HepG2 (cell line): ENCODE data around the gene LGI4. TPM values are rescaled to one million over a fixed set of nuclear protein-coding genes. Genes with fewer than 3 reads are reported as not detected.

Experiments used
- ELF1 ChIP-seq: sonication (generic); formaldehyde crosslinking; IDR thresholded peaks from 2 replicates; pipeline ENCODE4 v1.4.0; 2020; ENCODE audit warnings: missing genetic modification reagents
- ESRRA ChIP-seq: sonication (generic); formaldehyde crosslinking; IDR thresholded peaks from 2 replicates; pipeline ENCODE4 v1.5.1; 2020; ENCODE audit warnings: mild to moderate bottlenecking, low read depth, missing genetic modification reagents
- ETV6 ChIP-seq: sonication (generic); formaldehyde crosslinking; conservative IDR thresholded peaks from 2 replicates; pipeline ENCODE4 v1.4.0; 2020; ENCODE audit warnings: missing genetic modification reagents
- GMEB1 ChIP-seq: sonication (generic); formaldehyde crosslinking; IDR thresholded peaks from 2 replicates; pipeline ENCODE4 v1.5.1; 2020; ENCODE audit warnings: missing genetic modification reagents, mild to moderate bottlenecking, borderline replicate concordance
- KAT8 ChIP-seq: IDR thresholded peaks from 2 replicates; pipeline ENCODE4 v1.6.1; 2016; ENCODE audit warnings: missing genetic modification reagents, missing compliant biosample characterization
- NFYB ChIP-seq: sonication (generic); formaldehyde crosslinking; IDR thresholded peaks from 2 replicates; pipeline ENCODE4 v1.4.0; 2020; ENCODE audit warnings: missing genetic modification reagents
- NR2F1 ChIP-seq, 2 experiments: fragments of 450-650 bp in 1 of 2; formaldehyde crosslinking in 1 of 2; IDR thresholded peaks; 2 replicates each; pipeline versions ENCODE4 v1.5.0 to v1.6.1; 2016 to 2020; ENCODE audit warnings: mild to moderate bottlenecking in 1 of 2, missing compliant biosample characterization in 1 of 2, missing genetic modification reagents in 1 of 2, moderate library complexity in 1 of 2
- PHF5A ChIP-seq: IDR thresholded peaks from one replicate; pipeline ENCODE4 v1.6.1; 2018; ENCODE audit warnings: low read depth, missing genetic modification reagents; ENCODE audit not compliant: unreplicated experiment
- RFX3 ChIP-seq: IDR thresholded peaks from 2 replicates; pipeline ENCODE4 v1.6.1; 2016; ENCODE audit warnings: missing biosample characterization, missing genetic modification reagents
- SSRP1 ChIP-seq: IDR thresholded peaks from 2 replicates; pipeline ENCODE4 v1.6.1; 2016; ENCODE audit warnings: control low read depth
- ZFP62 ChIP-seq: sonication (generic); formaldehyde crosslinking; IDR thresholded peaks from 2 replicates; pipeline ENCODE4 v1.4.0; 2020; ENCODE audit warnings: missing genetic modification reagents
- ZFY ChIP-seq: sonication (generic); formaldehyde crosslinking; IDR thresholded peaks from 2 replicates; pipeline ENCODE4 v1.4.0; 2020; ENCODE audit warnings: missing genetic modification reagents
- ZNF180 ChIP-seq: sonication (generic); formaldehyde crosslinking; IDR thresholded peaks from 2 replicates; pipeline ENCODE4 v1.4.0; 2020; ENCODE audit warnings: low read depth, missing genetic modification reagents, borderline replicate concordance
- ZNF263 ChIP-seq: sonication (generic); formaldehyde crosslinking; IDR thresholded peaks from 2 replicates; pipeline ENCODE4 v1.4.0; 2020; ENCODE audit warnings: missing genetic modification reagents
- ZNF432 ChIP-seq: sonication (generic); formaldehyde crosslinking; IDR thresholded peaks from 2 replicates; pipeline ENCODE4 v1.5.0; 2020; ENCODE audit warnings: missing genetic modification reagents, mild to moderate bottlenecking, borderline replicate concordance
- ZNF468 ChIP-seq: sonication (generic); formaldehyde crosslinking; IDR thresholded peaks from 2 replicates; pipeline ENCODE4 v1.8.0; 2022; ENCODE audit warnings: mild to moderate bottlenecking, moderate library complexity, missing genetic modification reagents
- ZNF572 ChIP-seq: sonication (generic); formaldehyde crosslinking; IDR thresholded peaks from 2 replicates; pipeline ENCODE4 v1.5.1; 2020; ENCODE audit warnings: mild to moderate bottlenecking, missing genetic modification reagents
- ZNF777 ChIP-seq: sonication (generic); formaldehyde crosslinking; IDR thresholded peaks from 2 replicates; pipeline ENCODE4 v1.4.0; 2020; ENCODE audit warnings: missing genetic modification reagents
- ZNF883 ChIP-seq: sonication (generic); formaldehyde crosslinking; IDR thresholded peaks from 2 replicates; pipeline ENCODE4 v1.5.1; 2020; ENCODE audit warnings: mild to moderate bottlenecking, missing genetic modification reagents; ENCODE audit errors: not compliant biosample characterization
- polyA plus RNA-seq, 8 experiments: library from polyadenylated mRNA; depleted of rRNA in 3 of 8; stranded (reverse) in 7 of 8; unstranded in 1 of 8; fragments of >200 nt; fragmentation: Illumina TruSeq in 4 of 8; extraction: Trizol in 4 of 8; gene quantifications; 2 replicates each; pipeline versions ENCODE4 v1.2.1 to v1.2.3, GENCODE V29; 2011 to 2016; ENCODE audit warnings: low read depth in 4 of 8, missing spikeins in 1 of 8, mixed read lengths in 1 of 8; ENCODE audit not compliant: insufficient read depth in 1 of 8
- total RNA-seq, 5 experiments: library from RNA; depleted of rRNA; stranded (reverse); fragments of >200 nt; fragmentation: Illumina TruSeq; extraction: Trizol; gene quantifications; 2 replicates each; pipeline ENCODE4 v1.2.3, GENCODE V29; 2016; ENCODE audit warnings: low read depth in 1 of 5
- TF ChIP-seq, protein P1 (sequence below): sonication (generic); formaldehyde crosslinking; IDR thresholded peaks from 2 replicates; pipeline ENCODE4 v1.4.0; 2020; ENCODE audit warnings: mild to moderate bottlenecking, low read depth, missing genetic modification reagents
- TF ChIP-seq, protein P2 (sequence below): sonication (generic); formaldehyde crosslinking; IDR thresholded peaks from 2 replicates; pipeline ENCODE4 v1.5.1; 2020; ENCODE audit warnings: mild to moderate bottlenecking, missing genetic modification reagents, moderate library complexity
- TF ChIP-seq, protein P3 (sequence below): sonication (generic); formaldehyde crosslinking; IDR thresholded peaks from 2 replicates; pipeline ENCODE4 v1.5.0; 2020; ENCODE audit warnings: missing genetic modification reagents

The LGI4 gene
- total and polyA plus RNA-seq, 2 of the 13 experiments (the other 11 are each of a cell fraction or from before 2014, with no cell fraction given): 2.8 TPM; not detected in 1

- TF ChIP-seq PHF5A (CRISPR knock-in tag): no peak
- TF ChIP-seq ZNF572: no peak
- no peak for TF ChIP-seq ZNF180 (CRISPR knock-in tag)
- TF ChIP-seq ZNF468 (CRISPR knock-in tag): no peak
- 0 out of 2 replicates have a peak, but pooled peaks have one; percentile 6 for TF ChIP-seq ZNF263 (CRISPR knock-in tag)
- TF ChIP-seq, protein P1, sequence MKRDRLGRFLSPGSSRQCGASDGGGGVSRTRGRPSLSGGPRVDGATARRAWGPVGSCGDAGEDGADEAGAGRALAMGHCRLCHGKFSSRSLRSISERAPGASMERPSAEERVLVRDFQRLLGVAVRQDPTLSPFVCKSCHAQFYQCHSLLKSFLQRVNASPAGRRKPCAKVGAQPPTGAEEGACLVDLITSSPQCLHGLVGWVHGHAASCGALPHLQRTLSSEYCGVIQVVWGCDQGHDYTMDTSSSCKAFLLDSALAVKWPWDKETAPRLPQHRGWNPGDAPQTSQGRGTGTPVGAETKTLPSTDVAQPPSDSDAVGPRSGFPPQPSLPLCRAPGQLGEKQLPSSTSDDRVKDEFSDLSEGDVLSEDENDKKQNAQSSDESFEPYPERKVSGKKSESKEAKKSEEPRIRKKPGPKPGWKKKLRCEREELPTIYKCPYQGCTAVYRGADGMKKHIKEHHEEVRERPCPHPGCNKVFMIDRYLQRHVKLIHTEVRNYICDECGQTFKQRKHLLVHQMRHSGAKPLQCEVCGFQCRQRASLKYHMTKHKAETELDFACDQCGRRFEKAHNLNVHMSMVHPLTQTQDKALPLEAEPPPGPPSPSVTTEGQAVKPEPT: no peak; the same call in 1 of the 2 replicates
- peak; percentile 23 for TF ChIP-seq ZNF883 (CRISPR knock-in tag)
- TF ChIP-seq, protein P2, sequence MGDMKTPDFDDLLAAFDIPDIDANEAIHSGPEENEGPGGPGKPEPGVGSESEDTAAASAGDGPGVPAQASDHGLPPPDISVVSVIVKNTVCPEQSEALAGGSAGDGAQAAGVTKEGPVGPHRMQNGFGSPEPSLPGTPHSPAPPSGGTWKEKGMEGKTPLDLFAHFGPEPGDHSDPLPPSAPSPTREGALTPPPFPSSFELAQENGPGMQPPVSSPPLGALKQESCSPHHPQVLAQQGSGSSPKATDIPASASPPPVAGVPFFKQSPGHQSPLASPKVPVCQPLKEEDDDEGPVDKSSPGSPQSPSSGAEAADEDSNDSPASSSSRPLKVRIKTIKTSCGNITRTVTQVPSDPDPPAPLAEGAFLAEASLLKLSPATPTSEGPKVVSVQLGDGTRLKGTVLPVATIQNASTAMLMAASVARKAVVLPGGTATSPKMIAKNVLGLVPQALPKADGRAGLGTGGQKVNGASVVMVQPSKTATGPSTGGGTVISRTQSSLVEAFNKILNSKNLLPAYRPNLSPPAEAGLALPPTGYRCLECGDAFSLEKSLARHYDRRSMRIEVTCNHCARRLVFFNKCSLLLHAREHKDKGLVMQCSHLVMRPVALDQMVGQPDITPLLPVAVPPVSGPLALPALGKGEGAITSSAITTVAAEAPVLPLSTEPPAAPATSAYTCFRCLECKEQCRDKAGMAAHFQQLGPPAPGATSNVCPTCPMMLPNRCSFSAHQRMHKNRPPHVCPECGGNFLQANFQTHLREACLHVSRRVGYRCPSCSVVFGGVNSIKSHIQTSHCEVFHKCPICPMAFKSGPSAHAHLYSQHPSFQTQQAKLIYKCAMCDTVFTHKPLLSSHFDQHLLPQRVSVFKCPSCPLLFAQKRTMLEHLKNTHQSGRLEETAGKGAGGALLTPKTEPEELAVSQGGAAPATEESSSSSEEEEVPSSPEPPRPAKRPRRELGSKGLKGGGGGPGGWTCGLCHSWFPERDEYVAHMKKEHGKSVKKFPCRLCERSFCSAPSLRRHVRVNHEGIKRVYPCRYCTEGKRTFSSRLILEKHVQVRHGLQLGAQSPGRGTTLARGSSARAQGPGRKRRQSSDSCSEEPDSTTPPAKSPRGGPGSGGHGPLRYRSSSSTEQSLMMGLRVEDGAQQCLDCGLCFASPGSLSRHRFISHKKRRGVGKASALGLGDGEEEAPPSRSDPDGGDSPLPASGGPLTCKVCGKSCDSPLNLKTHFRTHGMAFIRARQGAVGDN (CRISPR knock-in tag): peak; percentile 67
- TF ChIP-seq ZFY (CRISPR knock-in tag): no peak
- TF ChIP-seq NFYB (CRISPR knock-in tag): no peak
- TF ChIP-seq KAT8 (CRISPR knock-in tag): no peak
- TF ChIP-seq ESRRA (CRISPR knock-in tag): peak; percentile 57; the same call in 1 of the 2 replicates
- TF ChIP-seq NR2F1 (CRISPR knock-in tag; IDR thresholded peaks at IDR 0.05): peak; percentile 33 to 47; a peak in 1 of 4 replicates
- no peak for TF ChIP-seq ETV6
- TF ChIP-seq ELF1 (CRISPR knock-in tag): no peak
- no peak for TF ChIP-seq ZNF432 (CRISPR knock-in tag)
- peak; percentile 56; the same call in 1 of the 2 replicates for TF ChIP-seq SSRP1 (CRISPR knock-in tag)
- peak; percentile 34; the same call in 1 of the 2 replicates for TF ChIP-seq RFX3 (CRISPR knock-in tag)
- TF ChIP-seq ZNF777 (CRISPR knock-in tag): no peak
- TF ChIP-seq ZFP62: no peak
- TF ChIP-seq, protein P3, sequence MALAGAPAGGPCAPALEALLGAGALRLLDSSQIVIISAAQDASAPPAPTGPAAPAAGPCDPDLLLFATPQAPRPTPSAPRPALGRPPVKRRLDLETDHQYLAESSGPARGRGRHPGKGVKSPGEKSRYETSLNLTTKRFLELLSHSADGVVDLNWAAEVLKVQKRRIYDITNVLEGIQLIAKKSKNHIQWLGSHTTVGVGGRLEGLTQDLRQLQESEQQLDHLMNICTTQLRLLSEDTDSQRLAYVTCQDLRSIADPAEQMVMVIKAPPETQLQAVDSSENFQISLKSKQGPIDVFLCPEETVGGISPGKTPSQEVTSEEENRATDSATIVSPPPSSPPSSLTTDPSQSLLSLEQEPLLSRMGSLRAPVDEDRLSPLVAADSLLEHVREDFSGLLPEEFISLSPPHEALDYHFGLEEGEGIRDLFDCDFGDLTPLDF (CRISPR knock-in tag): no peak
- no peak for TF ChIP-seq GMEB1 (CRISPR knock-in tag)
Observed at GRCh38 chr19:35136977-35137702, 2.3 kb upstream of the LGI4 start (continued).
